ENCODE data around the gene MAML2.

Gene MAML2

DNA sequence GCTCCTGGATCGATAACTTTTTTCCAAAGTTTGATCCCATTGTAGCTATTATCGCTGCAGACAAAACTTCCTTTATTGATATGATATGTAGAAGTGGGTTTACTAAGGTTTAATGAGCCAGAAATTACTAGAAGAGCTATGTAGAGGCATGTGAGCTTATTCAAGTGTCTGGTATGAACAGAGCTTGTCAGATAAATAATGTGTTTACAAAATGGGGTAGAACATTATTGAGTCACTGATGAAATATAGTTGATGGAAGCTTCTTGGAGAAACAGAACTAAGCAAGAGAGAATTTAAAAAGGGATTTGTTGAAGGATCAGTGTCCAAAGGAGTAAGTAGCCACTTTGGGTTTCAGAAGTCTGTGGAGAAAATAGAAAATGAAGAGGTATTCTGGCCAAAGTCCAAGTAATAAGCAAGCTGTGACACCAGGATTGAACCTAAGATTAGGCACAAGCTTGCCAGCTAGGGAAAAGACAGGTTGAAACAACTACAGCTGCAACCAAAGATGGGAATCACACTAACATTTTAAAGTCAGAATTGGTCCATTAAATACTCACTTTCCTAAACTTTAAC lies 104.3 kb downstream of the MAML2 start:
- DNase-seq (ENCODE audit: low spot score), result no peak

- no peak for DNase-seq (ENCODE audit: low spot score)
Measured at GRCh38 chr11:96237766-96238266, 105.2 kb downstream of the MAML2 start.

- no peak for DNase-seq (ENCODE audit: low spot score)
Measured at GRCh38 chr11:96235751-96236150, 107.2 kb downstream of the MAML2 start.

DNA sequence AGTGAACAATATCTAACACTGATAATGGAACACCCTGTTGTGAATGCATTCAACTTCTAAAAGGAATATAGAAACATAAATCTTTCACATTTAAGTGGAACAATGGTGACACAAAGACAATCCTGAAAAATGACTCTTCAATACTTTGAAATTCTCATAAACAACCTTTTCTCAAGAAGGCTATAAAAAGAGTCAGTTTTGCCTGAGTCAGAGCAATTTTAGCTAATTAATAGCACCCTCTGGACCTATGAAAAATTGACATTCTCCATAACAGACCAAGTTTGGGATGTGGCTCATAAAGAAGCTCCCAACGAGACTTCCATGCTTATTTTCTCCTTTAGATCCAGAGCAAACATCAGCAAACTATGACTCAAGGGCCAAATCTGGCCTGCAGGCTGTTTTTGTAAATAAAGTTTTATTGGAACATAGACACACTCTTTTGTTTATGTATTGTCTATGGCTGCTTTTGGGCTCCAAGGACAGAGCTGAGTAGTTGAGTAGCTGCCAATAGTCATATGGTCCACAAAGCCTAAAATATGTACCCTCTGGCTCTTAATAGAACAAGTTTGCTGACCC lies 108.0 kb downstream of the MAML2 start:
- DNase-seq (ENCODE audit: low spot score), result no peak

DNA sequence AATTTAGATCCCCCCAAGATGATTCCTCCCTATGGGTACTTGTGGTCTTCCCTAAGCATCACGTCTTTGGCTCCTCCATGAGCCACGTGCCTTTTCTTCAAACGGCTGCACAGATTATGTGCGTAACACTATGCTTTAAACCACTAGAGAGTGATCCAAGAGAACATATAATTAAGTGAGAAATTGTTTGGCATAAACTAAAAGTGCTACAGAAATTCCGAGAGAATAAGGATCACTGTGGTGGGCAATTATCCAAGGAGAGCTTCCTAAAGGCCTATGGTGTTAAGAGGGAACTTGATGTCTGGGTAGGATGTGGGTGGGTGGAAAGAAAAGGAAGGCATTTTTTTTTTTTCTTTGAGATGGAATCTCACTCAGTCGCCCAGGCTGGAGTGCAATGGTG lies 110.9 kb downstream of the MAML2 start:
- DNase-seq (ENCODE audit: low spot score), result no peak

GRCh38 chr11:96230686-96231085 lies 112.3 kb downstream of the MAML2 start:
- no peak for DNase-seq (ENCODE audit: low spot score)

- no peak for DNase-seq (ENCODE audit: low spot score)
Measured at GRCh38 chr11:96229354-96229977, 113.5 kb downstream of the MAML2 start.

DNA sequence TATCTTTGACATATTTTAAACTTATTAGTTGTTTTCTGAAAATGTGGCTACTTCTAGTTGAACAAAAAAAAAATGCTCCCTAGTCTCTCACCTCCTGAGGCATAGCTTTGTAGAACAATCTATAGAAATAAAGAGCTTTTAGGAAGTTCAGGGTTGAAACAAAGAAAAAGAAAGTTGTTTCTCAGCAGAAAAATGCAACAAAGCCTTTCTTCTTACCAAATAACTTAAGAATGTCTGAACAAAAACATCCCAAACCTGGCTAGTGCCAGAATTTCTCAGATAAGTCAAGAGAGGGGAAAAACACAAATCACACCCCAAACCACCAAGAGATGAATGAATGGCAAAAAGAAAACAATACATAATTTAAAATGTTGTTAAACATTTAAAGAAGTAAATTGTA lies 114.1 kb downstream of the MAML2 start:
- DNase-seq (ENCODE audit: low spot score), result no peak

DNA sequence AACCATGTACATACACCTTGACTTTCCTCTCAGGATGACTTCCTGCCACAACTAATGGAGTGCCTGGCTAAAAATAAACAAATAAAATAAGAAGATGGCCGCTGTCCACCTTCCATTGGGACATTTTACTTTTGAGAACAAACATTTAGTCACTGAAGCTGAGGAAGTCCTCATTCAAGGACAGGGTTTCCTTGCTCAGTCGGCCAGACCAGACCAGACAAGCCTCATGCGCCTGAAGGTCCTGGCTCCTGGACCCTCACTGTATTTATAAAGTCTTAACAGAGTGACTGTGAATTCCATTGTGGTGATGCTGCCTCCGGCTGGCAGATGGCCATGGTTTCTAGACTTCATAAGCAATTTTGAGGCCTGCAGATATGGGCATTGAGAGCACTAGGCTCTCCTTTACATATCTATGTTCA lies 114.5 kb downstream of the MAML2 start:
- DNase-seq (ENCODE audit: low spot score), result no peak

GRCh38 chr11:96227244-96227643 lies 115.8 kb downstream of the MAML2 start:
- no peak for DNase-seq (ENCODE audit: low spot score)

GRCh38 chr11:96223083-96223482 lies 119.9 kb downstream of the MAML2 start:
- DNase-seq (ENCODE audit: low spot score), result no peak

DNA sequence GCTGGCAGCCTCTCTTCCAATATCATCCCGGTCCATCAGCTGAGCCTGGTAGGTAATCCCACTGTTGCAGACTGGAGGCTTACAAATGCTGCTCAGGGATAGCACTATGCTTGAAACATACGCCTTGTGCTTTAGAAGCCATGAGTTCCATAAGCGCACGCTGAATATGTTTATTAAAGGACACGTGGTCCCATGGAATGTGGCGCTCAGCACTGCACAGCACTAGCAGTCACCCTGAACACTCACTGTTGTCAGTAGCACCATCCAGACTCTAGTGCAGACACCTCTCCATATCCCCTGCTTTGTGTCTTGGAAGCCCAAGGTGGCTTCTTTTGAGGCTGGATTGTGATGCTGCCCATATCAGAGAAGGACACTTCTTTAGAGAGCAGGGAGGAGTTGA lies 120.9 kb downstream of the MAML2 start:
- no peak for DNase-seq (ENCODE audit: low spot score)

- DNase-seq (ENCODE audit: low spot score), result no peak
Measured at GRCh38 chr11:96221244-96222070, 121.5 kb downstream of the MAML2 start.

GRCh38 chr11:96219981-96220623 lies 122.9 kb downstream of the MAML2 start:
- DNase-seq (ENCODE audit: low spot score), result no peak

DNA sequence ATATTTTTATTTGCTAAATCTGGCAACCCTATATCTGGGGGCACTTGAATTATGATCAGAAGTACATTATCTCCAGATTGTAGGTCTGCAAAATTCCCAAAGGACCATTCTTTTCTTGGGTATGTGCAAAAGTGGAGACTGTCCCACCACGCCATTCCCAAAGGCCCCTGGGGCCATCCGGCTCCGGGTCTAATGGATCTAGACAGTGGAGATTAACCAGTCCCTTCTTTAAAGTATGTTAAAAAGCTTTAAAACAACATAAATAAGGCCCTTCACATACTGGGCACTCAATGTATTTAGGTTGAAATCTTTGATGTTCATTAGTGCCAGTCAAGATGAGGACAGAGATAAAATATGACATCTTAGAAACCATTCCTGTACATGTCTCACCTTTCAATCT lies 124.1 kb downstream of the MAML2 start:
- DNase-seq (ENCODE audit: low spot score), result no peak

DNA sequence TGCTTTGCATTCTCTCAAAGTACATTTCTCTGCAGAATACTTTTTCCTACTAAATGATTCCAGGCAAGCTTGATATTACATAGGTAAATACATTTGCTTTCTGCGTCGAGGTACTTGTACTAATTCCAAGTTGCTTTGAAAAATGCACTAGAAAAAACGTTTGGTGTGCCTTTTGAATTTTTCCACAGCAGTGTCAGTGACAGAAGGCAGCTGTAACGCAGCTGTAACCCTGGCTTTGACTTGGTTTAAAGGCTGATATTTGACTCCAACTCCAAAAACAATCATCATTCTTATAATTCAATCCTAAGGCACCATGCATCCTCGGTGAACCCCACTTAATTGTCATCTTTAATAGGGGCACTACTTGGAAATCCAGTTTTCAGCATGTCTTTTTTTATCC lies 125.0 kb downstream of the MAML2 start:
- DNase-seq (ENCODE audit: low spot score), result no peak

DNA sequence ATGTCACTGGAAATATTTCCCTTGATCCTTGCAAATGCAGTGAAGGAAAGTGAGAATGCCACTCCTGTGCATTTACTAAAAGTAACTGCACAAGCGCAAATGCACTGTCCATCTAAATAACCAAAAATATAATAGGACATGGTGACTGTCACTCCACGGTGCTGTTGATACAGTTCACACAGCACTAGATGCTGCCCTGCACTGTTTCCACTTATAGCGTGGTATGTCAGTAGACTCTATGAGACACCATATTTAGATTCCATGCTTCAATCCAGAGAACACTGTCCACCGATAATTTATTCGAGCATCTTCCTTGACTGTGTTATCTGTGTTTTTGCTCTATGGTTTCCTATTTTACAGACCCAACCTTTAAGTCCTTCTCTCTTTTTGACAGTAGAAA lies 125.8 kb downstream of the MAML2 start:
- DNase-seq (ENCODE audit: low spot score), result no peak

DNA sequence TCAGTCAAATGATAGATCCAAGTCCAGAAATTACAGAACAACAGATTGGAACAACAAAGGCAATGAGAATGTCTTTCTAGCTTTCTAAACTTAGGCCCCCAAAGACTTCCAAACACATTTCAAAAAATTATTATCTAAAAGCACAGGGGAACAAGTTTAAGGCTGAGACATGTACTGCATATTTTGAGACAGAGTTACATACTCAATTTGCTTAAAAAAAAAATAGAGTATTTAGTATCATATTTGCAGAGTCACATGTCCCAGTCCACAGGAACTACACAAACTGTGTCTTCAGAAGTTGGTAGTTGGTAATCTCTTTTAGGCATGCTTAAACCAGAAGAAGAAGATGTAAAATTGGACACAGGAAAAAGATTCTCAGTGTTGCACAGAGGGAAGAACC lies 127.2 kb downstream of the MAML2 start:
- DNase-seq (ENCODE audit: low spot score), result no peak

- no peak for DNase-seq (ENCODE audit: low spot score)
Measured at GRCh38 chr11:96215110-96215782, 127.7 kb downstream of the MAML2 start.

DNA sequence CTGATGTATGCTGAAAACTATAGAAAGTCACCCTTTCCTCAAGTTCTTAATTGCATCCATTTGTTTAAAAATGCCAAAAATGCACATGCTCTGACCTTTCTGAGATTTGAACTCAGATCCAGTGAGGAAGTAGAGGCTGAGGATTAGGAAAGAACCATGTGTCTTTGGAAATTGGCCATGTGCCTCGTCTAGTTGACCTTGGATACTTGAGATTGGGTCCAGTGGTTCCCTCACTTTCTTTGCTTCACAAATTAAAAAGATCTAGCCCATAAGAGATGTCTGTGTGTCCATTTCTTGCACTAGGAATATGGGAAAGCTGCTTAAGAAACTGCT lies 128.3 kb downstream of the MAML2 start:
- DNase-seq (ENCODE audit: low spot score), result no peak

- DNase-seq (ENCODE audit: low spot score), result no peak
Measured at GRCh38 chr11:96213500-96213899, 129.5 kb downstream of the MAML2 start.

DNA sequence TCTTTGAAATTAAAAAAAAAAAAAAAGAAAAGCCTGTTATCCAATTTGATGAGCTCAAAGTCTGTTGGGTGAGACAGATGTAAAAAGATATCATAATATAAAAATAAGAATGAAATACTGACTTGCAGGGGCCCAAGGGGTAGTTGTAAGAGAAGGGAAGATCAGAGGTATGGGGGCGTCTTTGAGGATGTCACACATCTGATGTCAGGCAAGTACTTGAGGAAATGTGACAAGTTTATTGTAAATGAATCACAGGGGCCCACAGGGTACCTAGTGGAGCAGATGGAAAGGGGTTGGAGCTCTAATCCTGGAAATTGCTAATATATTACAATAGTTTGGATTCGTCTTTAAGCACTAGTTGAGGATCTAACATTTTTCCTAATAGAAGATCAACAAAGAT lies 131.6 kb downstream of the MAML2 start:
- DNase-seq (ENCODE audit: low spot score), result no peak
